T47D (cell line): Measurements from ENCODE around the gene PRRC2B.

Experiments
- DNase-seq, 2 experiments: peaks; one replicate each; pipeline versions ENCODE4 v3.0.0 to v3.0.0-alpha.2; 2011 to 2012; ENCODE audit warnings: low read depth in 1 of 2, low spot score in 1 of 2
- JUND ChIP-seq: IDR thresholded peaks from 2 replicates; pipeline ENCODE4 v1.6.1; 2012; ENCODE audit warnings: low read depth
- in situ Hi-C: cut with HindIII; loops from 2 replicates; pipeline ENCODE4 v1.10.0; 2016; ENCODE audit warnings: low sequenced_read_pairs, low pct_unique_long_range_greater_than_20kb

The PRRC2B gene

GRCh38 chr9:131405428-131405827 is 11.5 kb downstream of the PRRC2B start:
- in situ Hi-C loops: no loop called here
- no peak for DNase-seq
- TF ChIP-seq JUND: no peak

GRCh38 chr9:131405858-131406537 is 12.1 kb downstream of the PRRC2B start:
- no peak for TF ChIP-seq JUND
- DNase-seq: peak in 1 of 2 experiments; percentile 53
- in situ Hi-C loops: no loop called here

GRCh38 chr9:131406563-131407436 is 12.9 kb downstream of the PRRC2B start:
- no peak for TF ChIP-seq JUND
- DNase-seq: no peak
- in situ Hi-C loops: no loop called here

- in situ Hi-C loops: no loop called here
- no peak for TF ChIP-seq JUND
- peak; percentile 64 to 75 for DNase-seq
Observed at GRCh38 chr9:131407717-131408195, 13.9 kb downstream of the PRRC2B start.

GRCh38 chr9:131409458-131409992 is 15.6 kb downstream of the PRRC2B start:
- no peak for TF ChIP-seq JUND
- no peak for DNase-seq
- in situ Hi-C loops: no loop called here

- in situ Hi-C loops: no loop called here
- TF ChIP-seq JUND: no peak
- no peak for DNase-seq
Observed at GRCh38 chr9:131410044-131410491, 16.2 kb downstream of the PRRC2B start.

- peak in 1 of 2 experiments; percentile 43 for DNase-seq
- TF ChIP-seq JUND: no peak
- in situ Hi-C loops: no loop called here
Observed at GRCh38 chr9:131411719-131412681, 18.1 kb downstream of the PRRC2B start.

GRCh38 chr9:131416509-131416908 is 22.6 kb downstream of the PRRC2B start:
- DNase-seq: no peak
- TF ChIP-seq JUND: no peak
- in situ Hi-C loops: no loop called here

GRCh38 chr9:131417264-131418142 is 23.6 kb downstream of the PRRC2B start:
- in situ Hi-C loops: no loop called here
- no peak for DNase-seq
- no peak for TF ChIP-seq JUND

- no peak for TF ChIP-seq JUND
- peak; percentile 80 to 88 for DNase-seq
- in situ Hi-C loops: no loop called here
Observed at GRCh38 chr9:131418143-131419025, 24.5 kb downstream of the PRRC2B start.
